ENCODE measurements around the gene KRTAP5-3. TPM values are rescaled to one million over a fixed set of nuclear protein-coding genes. Genes with fewer than 3 reads are reported as not detected.

The KRTAP5-3 gene
- total RNA-seq, 1 donor from 2014 or later, result not detected

GRCh38 chr11:1641096-1641495 lies 32.8 kb upstream of the KRTAP5-3 start:
- no peak for DNase-seq (ENCODE audit: low spot score)
- Mint-ChIP-seq H3K27ac (no peak overlapping the region), H3K4me3 (no peak overlapping the region), H3K27me3 (ENCODE audit: insufficient read depth, low read depth) (peaks cover 10% of the 10 kb centered on the region), H3K36me3 (no peaks in the 10 kb centered on the region), H3K4me1 (peaks cover 3% of the 10 kb centered on the region), H3K9me3 (no peaks in the 10 kb centered on the region)
- Histone ChIP-seq H3K4me3 (no peak overlapping the region), H3K36me3 (no peaks in the 10 kb centered on the region), H3K4me1 (no peaks in the 10 kb centered on the region), H2AFZ (replicated peaks) (no peak overlapping the region), H3F3A (ENCODE audit: low read depth) (no peaks in the 10 kb centered on the region), H3K27ac (no peak overlapping the region), H3K9ac (no peak overlapping the region), H3K9me3 (ENCODE audit: low read depth) (no peaks in the 10 kb centered on the region), H3K27me3 (peaks cover 4% of the 10 kb centered on the region), H3K79me2 (ENCODE audit: low read depth) (no peaks in the 10 kb centered on the region), H4K20me1 (ENCODE audit: low read depth) (no peaks in the 10 kb centered on the region), H3K4me2 (no peak overlapping the region)
- TF ChIP-seq CTCF (IDR thresholded peaks at IDR 0.05) (no peak), EZH2phosphoT487 (IDR thresholded peaks at IDR 0.05) (no peak), EZH2 (IDR thresholded peaks at IDR 0.05) (no peak)

GRCh38 chr11:1640076-1640946 lies 32.0 kb upstream of the KRTAP5-3 start:
- Mint-ChIP-seq H3K27me3 (ENCODE audit: insufficient read depth, low read depth) (peaks cover 12% of the 10 kb centered on the region), H3K4me1 (peaks cover 7% of the 10 kb centered on the region), H3K27ac (no peak overlapping the region), H3K9me3 (no peaks in the 10 kb centered on the region), H3K36me3 (no peaks in the 10 kb centered on the region), H3K4me3 (no peak overlapping the region)
- H4K20me1 ChIP-seq (ENCODE audit: low read depth), result no peaks in the 10 kb centered on the region
- H3K4me3 ChIP-seq, result no peak overlapping the region
- H3K27me3 ChIP-seq, result peaks cover 4% of the 10 kb centered on the region
- no peaks in the 10 kb centered on the region for H3F3A ChIP-seq (ENCODE audit: low read depth)
- DNase-seq (ENCODE audit: low spot score), result peak; percentile 77
- H3K9ac ChIP-seq, result no peak overlapping the region
- H3K4me1 ChIP-seq, result no peaks in the 10 kb centered on the region
- H3K79me2 ChIP-seq (ENCODE audit: low read depth), result no peaks in the 10 kb centered on the region
- no peaks in the 10 kb centered on the region for H3K36me3 ChIP-seq
- H3K4me2 ChIP-seq, result no peak overlapping the region
- no peak for TF ChIP-seq EZH2 (IDR thresholded peaks at IDR 0.05)
- peak; percentile 96 for TF ChIP-seq CTCF (IDR thresholded peaks at IDR 0.05)
- no peak overlapping the region for H2AFZ ChIP-seq (replicated peaks)
- no peaks in the 10 kb centered on the region for H3K9me3 ChIP-seq (ENCODE audit: low read depth)
- H3K27ac ChIP-seq, result no peak overlapping the region

- Histone ChIP-seq H3K9ac (no peak overlapping the region), H3K79me2 (ENCODE audit: low read depth) (no peaks in the 10 kb centered on the region), H3K4me3 (no peak overlapping the region), H3F3A (ENCODE audit: low read depth) (no peaks in the 10 kb centered on the region), H3K27me3 (peaks cover 4% of the 10 kb centered on the region), H3K4me2 (no peak overlapping the region), H3K27ac (no peak overlapping the region), H3K4me1 (no peaks in the 10 kb centered on the region), H3K9me3 (ENCODE audit: low read depth) (no peaks in the 10 kb centered on the region), H4K20me1 (ENCODE audit: low read depth) (no peaks in the 10 kb centered on the region), H3K36me3 (no peaks in the 10 kb centered on the region), H2AFZ (replicated peaks) (no peak overlapping the region)
- no peaks in the 10 kb centered on the region for H3K36me3 Mint-ChIP-seq
- H3K27ac Mint-ChIP-seq, result no peak overlapping the region
- no peak for DNase-seq (ENCODE audit: low spot score)
- no peak for TF ChIP-seq EZH2 (IDR thresholded peaks at IDR 0.05)
- no peak for TF ChIP-seq CTCF (IDR thresholded peaks at IDR 0.05)
- TF ChIP-seq EZH2phosphoT487 (IDR thresholded peaks at IDR 0.05), result no peak
- peaks cover 12% of the 10 kb centered on the region for H3K27me3 Mint-ChIP-seq (ENCODE audit: insufficient read depth, low read depth)
- peaks cover 7% of the 10 kb centered on the region for H3K4me1 Mint-ChIP-seq
- H3K9me3 Mint-ChIP-seq, result no peaks in the 10 kb centered on the region
- no peak overlapping the region for H3K4me3 Mint-ChIP-seq
Measured at GRCh38 chr11:1639666-1640065, 31.4 kb upstream of the KRTAP5-3 start.
